NT2/D1 (cell line): ENCODE measurements around the gene MID2.

Experiments
- YY1 ChIP-seq: IDR thresholded peaks from 2 replicates; pipeline ENCODE4 v1.6.1; 2011; ENCODE audit not compliant: insufficient read length, insufficient read depth
- ZNF274 ChIP-seq: IDR thresholded peaks from 2 replicates; pipeline ENCODE4 v1.6.1; 2011; ENCODE audit warnings: mild to moderate bottlenecking, low read depth, low read length

DNA sequence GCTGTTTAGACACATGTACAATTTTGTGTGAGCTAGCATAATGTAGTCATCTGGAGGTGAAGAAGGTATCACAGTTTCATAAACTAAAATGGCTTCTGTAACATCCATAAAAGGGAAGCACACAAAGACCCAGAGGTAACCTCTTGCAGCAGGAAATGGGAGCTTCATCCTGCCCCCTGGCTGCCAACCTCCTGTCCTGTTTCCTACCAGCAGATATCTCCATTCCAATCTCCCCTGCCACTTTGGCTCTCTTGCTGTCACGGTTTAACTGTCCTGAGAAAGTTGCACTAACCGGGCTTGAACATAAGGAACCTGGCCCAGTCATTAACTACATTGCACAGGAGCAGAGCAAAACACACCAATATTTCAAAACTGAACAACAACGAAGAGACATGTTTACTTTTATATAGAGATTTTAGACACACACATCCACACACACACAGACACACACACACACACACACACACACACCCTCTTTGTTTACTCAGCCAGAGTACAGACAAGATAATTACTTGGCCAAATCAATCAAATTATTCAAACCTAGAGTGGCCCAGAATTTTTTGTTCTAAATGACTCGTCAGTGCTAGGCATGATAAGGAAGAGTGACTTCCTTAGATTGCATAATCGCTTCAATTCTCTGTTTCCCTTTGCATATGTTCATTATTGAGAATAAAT lies 24.2 kb downstream of the MID2 start:
- TF ChIP-seq ZNF274 = no peak
- no peak for TF ChIP-seq YY1
